Neutrophil (primary cell): Measurements from ENCODE around the gene AGAP1.

Experiments
- H3K27ac ChIP-seq: fragments of 200-600 bp; sonication (generic); 2 replicates; pipeline ENCODE4 v1.5.1; 2016; ENCODE audit warnings: mild to moderate bottlenecking, moderate library complexity
- H3K27me3 ChIP-seq: fragments of 200-600 bp; sonication (generic); 2 replicates; pipeline ENCODE4 v1.6.0; 2016; ENCODE audit warnings: mild to moderate bottlenecking
- H3K36me3 ChIP-seq: fragments of 200-600 bp; sonication (generic); 2 replicates; pipeline ENCODE4 v1.5.1; 2017
- H3K4me1 ChIP-seq, 2 experiments: fragments of 200-600 bp in 1 of 2; sonication (generic) in 1 of 2; 1 replicate in 1 of 2; 2 replicates in 1 of 2; pipeline versions ENCODE4 v1.5.1 to v1.6.1; 2013 to 2016; ENCODE audit warnings: low read depth in 1 of 2, low read length in 1 of 2, mild to moderate bottlenecking in 1 of 2, moderate library complexity in 1 of 2; ENCODE audit not compliant: control insufficient read depth in 1 of 2, insufficient read depth in 1 of 2
- H3K4me3 ChIP-seq, 2 experiments: fragments of 200-600 bp in 1 of 2; sonication (generic) in 1 of 2; 1 replicate in 1 of 2; 2 replicates in 1 of 2; pipeline ENCODE4 v1.5.1; 2013 to 2016; ENCODE audit warnings: low read depth in 1 of 2, low read length in 1 of 2, mild to moderate bottlenecking in 1 of 2, moderate library complexity in 1 of 2
- H3K9me3 ChIP-seq: fragments of 200-600 bp; sonication (generic); 2 replicates; pipeline ENCODE4 v1.5.1; 2016
- TF ChIP-seq, protein P1 (sequence below): fragments of 200-600 bp; sonication (generic); IDR thresholded peaks from 2 replicates; pipeline ENCODE4 v1.5.1; 2016; ENCODE audit warnings: antibody characterized with exemption

The AGAP1 gene

DNA sequence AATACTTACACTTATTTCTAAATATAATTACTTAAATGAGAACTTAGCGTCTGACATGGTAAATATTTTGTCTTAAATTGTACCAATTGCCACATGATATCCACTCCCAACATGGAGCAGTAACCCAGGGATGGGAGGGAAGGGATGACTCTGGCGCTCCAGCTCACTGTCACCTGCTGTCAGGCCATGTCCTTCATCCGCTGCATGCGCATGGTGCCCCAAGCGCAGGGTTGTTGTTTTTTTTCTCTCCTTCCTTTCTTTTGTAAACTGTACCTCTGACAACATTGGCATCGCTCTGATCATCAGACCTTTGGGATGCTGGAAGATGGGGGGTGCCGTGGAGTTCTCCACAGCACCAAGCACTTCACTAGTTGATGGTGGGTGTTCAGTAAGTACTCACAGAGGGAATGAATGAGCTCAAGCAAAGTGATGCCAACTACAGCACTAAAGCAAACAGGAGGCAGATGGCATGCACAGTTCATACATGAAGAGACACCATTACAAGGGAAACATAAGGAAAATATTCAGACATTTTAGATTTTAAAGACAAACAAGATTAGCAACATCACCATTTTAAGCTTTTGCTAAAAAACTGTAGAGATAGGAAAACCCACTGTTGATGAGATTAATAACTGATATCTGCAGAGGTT, 426.5 kb downstream of the AGAP1 start:
- H3K4me3 ChIP-seq: no peak overlapping the region
- no peaks in the 10 kb centered on the region for H3K36me3 ChIP-seq
- no peaks in the 10 kb centered on the region for H3K4me1 ChIP-seq
- TF ChIP-seq, protein P1, sequence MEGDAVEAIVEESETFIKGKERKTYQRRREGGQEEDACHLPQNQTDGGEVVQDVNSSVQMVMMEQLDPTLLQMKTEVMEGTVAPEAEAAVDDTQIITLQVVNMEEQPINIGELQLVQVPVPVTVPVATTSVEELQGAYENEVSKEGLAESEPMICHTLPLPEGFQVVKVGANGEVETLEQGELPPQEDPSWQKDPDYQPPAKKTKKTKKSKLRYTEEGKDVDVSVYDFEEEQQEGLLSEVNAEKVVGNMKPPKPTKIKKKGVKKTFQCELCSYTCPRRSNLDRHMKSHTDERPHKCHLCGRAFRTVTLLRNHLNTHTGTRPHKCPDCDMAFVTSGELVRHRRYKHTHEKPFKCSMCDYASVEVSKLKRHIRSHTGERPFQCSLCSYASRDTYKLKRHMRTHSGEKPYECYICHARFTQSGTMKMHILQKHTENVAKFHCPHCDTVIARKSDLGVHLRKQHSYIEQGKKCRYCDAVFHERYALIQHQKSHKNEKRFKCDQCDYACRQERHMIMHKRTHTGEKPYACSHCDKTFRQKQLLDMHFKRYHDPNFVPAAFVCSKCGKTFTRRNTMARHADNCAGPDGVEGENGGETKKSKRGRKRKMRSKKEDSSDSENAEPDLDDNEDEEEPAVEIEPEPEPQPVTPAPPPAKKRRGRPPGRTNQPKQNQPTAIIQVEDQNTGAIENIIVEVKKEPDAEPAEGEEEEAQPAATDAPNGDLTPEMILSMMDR: no peak
- H3K27ac ChIP-seq: no peak overlapping the region
- no peaks in the 10 kb centered on the region for H3K27me3 ChIP-seq
- no peaks in the 10 kb centered on the region for H3K9me3 ChIP-seq

DNA sequence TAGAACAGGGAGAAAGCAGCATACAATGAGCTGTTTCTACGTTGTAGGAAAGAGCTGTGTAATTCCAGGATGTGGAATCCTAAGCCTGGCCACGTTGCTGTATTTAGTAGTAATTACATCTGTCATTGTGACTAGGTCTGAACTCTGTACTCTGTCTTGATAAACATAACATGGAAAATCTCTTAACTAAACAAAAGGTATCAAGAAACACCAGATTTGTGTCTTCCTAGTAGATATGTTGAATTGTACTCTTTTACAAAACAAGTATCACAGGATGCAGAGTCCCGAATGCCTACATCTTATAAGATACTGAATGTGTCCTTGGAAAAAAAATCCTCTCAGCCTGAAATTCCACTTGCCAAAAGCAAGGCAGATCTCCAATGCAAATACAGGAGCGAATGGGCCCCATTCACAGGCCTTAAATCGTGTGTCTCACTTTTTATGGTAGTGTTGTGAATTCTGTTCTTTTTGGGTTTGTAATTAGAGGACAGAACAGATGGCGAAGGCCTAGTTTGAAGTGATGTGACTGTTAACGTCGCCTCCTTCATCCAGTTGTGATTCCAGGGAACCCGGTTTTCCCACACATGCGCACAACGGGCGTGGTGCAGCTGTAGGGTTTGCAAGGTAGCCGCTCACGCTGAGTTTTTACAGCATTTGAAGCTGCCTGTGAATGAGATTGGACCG, 427.8 kb downstream of the AGAP1 start:
- Histone ChIP-seq H3K9me3 (no peaks in the 10 kb centered on the region), H3K36me3 (no peaks in the 10 kb centered on the region), H3K4me3 (no peak overlapping the region), H3K27me3 (no peaks in the 10 kb centered on the region), H3K27ac (no peak overlapping the region), H3K4me1 (no peaks in the 10 kb centered on the region)
- TF ChIP-seq, protein P1: no peak

DNA sequence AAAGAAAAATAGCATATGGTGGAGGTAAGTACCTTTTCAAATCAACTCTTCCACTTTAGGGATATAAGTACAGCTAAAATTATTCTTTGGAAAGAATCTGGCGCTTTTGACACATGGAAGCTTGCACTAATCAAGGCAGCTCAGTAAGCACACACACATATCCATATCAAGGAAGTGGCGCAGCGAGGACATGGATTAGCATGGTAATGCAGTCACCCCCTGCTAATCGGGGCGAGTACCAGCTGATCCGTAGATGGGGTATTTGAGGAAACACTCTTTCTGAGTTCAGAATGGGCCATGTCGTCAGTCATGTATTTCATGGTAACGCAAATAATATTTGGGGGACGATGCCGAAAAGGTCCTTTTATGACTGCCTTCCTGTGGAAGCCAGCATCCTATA, 429.0 kb downstream of the AGAP1 start:
- Histone ChIP-seq H3K4me1 (no peaks in the 10 kb centered on the region), H3K36me3 (no peaks in the 10 kb centered on the region), H3K27ac (no peak overlapping the region), H3K27me3 (no peaks in the 10 kb centered on the region), H3K4me3 (no peak overlapping the region), H3K9me3 (no peaks in the 10 kb centered on the region)
- TF ChIP-seq, protein P1: no peak

DNA sequence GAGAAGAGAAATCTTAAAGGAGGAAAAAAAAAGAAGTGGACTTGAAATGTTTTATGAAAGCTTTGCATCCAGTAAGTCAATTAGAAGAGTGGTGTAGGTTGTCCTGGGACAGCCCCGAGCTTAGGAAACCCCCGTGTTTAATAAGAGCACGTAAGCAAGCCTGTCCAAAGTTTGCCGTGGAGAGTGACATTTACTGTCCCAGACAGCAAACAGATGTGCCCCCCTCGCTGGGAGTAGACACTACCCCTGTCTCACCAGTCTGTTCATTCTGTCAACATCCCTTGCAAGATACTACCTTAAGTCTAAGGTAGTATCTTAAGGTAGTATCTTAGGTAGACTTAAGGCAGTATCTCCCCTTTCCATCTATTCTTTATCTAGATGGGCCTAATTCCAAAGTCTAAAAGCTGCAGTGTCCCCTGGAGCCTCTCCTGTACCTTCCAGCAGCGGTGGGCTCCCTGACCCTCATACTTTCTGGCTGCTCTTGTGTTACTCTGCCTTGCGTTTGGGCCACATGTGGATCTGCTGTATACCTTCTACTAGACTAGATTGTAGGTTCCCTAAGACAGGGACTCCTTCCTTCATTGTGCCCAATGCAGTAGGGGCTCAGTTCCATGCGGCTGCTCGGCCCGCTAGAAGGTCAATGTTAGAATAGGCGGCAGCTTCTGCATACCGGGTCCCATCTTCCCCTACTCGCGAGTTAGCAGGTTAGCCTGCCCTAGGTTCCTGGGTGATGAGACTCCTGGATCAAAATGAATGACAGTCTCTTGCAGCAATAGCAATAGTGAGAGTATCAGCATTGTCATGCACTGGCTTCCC, 430.2 kb downstream of the AGAP1 start:
- no peak overlapping the region for H3K4me3 ChIP-seq
- H3K36me3 ChIP-seq: no peaks in the 10 kb centered on the region
- no peaks in the 10 kb centered on the region for H3K9me3 ChIP-seq
- H3K27me3 ChIP-seq: no peaks in the 10 kb centered on the region
- no peaks in the 10 kb centered on the region for H3K4me1 ChIP-seq
- TF ChIP-seq, protein P1: no peak
- H3K27ac ChIP-seq: no peak overlapping the region

DNA sequence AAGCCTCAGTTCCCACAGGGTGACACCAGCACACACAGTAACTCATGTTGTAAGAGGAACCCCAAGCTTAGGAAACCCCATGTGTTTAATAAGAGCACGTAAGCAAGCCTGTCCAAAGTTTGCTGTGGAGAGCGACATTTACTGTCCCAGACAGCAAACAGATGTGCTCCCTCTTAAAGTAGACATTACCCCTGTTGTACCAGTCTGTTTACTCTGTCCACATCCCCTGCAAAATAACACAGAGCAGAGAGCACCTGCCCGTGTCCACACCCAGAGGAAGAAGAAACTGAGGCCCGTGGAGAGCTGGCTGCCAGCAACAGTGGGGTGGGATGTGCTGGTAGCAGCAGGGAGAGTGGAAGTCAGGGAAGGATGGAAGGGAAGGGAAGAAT, 430.8 kb downstream of the AGAP1 start:
- Histone ChIP-seq H3K27me3 (no peaks in the 10 kb centered on the region), H3K27ac (no peak overlapping the region), H3K4me1 (no peaks in the 10 kb centered on the region), H3K4me3 (no peak overlapping the region), H3K36me3 (no peaks in the 10 kb centered on the region), H3K9me3 (no peaks in the 10 kb centered on the region)
- TF ChIP-seq, protein P1: no peak
